Activated naive CD4-positive, alpha-beta T cell (primary cell): ENCODE measurements around the gene MDFI.

Experiments used
- DNase-seq, 4 experiments: peaks; one replicate each; lab custom pipeline; 2025; lab: John Stamatoyannopoulos, UW

Gene MDFI

GRCh38 chr6:41634657-41635056 is 3.6 kb upstream of the MDFI start:
- no peak for DNase-seq

GRCh38 chr6:41635365-41635764 is 2.9 kb upstream of the MDFI start:
- no peak for DNase-seq

GRCh38 chr6:41636833-41637193 is 1.5 kb upstream of the MDFI start:
- DNase-seq = no peak

- DNase-seq = no peak
Measured at GRCh38 chr6:41637194-41638001, 870 bp upstream of the MDFI start.

GRCh38 chr6:41638935-41639808 is 904 bp downstream of the MDFI start:
- DNase-seq = no peak

GRCh38 chr6:41639809-41640371 is 1.6 kb downstream of the MDFI start:
- DNase-seq = no peak

- no peak for DNase-seq
Measured at GRCh38 chr6:41640426-41640825, 2.2 kb downstream of the MDFI start.

GRCh38 chr6:41641352-41641925 is 3.2 kb downstream of the MDFI start:
- no peak for DNase-seq

- DNase-seq = no peak
Measured at GRCh38 chr6:41642090-41642959, 4.1 kb downstream of the MDFI start.

GRCh38 chr6:41642960-41643898 is 5.0 kb downstream of the MDFI start:
- no peak for DNase-seq

GRCh38 chr6:41643899-41644269 is 5.6 kb downstream of the MDFI start:
- DNase-seq = no peak

- no peak for DNase-seq
Measured at GRCh38 chr6:41644297-41644879, 6.1 kb downstream of the MDFI start.

- no peak for DNase-seq
Measured at GRCh38 chr6:41645007-41645618, 6.8 kb downstream of the MDFI start.

- no peak for DNase-seq
Measured at GRCh38 chr6:41646026-41646795, 7.9 kb downstream of the MDFI start.

GRCh38 chr6:41647061-41647511 is 8.8 kb downstream of the MDFI start:
- no peak for DNase-seq

- no peak for DNase-seq
Measured at GRCh38 chr6:41648070-41648585, 9.9 kb downstream of the MDFI start.

GRCh38 chr6:41648921-41649320 is 10.7 kb downstream of the MDFI start:
- no peak for DNase-seq

GRCh38 chr6:41649596-41649995 is 11.3 kb downstream of the MDFI start:
- DNase-seq = no peak

GRCh38 chr6:41650120-41650519 is 11.9 kb downstream of the MDFI start:
- DNase-seq = no peak
